ENCODE data around the gene PLP2. TPM values are rescaled to one million over a fixed set of nuclear protein-coding genes. Genes with fewer than 3 reads are reported as not detected.
A peak's percentile ranks its signal among the peaks of the same experiment; 100 is the strongest.

Gene PLP2
- total and polyA plus RNA-seq, 2 experiments from 2014 or later = 62.5 to 209 TPM

DNA sequence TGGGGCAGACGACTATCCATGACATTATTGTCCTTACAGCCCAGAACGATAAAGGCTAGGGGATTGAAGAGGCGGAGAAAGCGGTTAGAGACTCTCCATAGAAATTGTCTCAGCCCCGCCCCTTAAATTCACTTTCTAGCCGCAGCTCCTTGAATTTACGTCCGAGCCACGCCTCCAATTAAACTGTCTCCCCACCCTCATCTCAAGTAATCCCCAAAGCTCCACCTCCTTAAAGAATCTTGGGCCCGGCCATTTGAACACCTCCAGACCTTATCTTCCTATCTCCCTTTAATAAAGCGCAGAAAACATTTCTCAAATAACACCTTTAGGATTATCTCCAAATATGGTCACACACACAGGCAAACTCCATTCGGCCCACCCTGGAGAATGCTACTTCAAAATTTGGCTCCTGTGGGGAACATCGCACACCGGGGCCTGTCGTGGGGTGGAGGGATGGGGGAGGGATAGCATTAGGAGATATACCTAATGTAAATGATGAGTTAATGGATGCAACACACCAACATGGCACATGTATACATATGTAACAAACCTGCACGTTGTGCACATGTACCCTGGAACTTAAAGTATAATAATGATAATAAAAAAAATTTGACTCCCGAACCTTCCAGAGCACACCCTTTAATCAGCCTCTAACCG lies 16.3 kb upstream of the PLP2 start:
- no peaks in the 10 kb centered on the region for H3K79me2 ChIP-seq (ENCODE audit: insufficient read depth)
- peaks cover 4% of the 10 kb centered on the region; the same call in 1 of the 2 replicates for H3K4me1 ChIP-seq (ENCODE audit: insufficient read depth)
- no peaks in the 10 kb centered on the region for H4K20me1 ChIP-seq (ENCODE audit: insufficient read depth)
- no peaks in the 10 kb centered on the region for H3F3A ChIP-seq (ENCODE audit: insufficient read depth)
- H3K27ac ChIP-seq = peak overlapping the region; percentile 99
- H3K4me3 ChIP-seq = peak overlapping the region; percentile 70
- TF ChIP-seq EZH2 (IDR thresholded peaks at IDR 0.05; ENCODE audit: insufficient read depth, poor library complexity, severe bottlenecking) (no peak), EZH2phosphoT487 (IDR thresholded peaks at IDR 0.05; ENCODE audit: insufficient read depth, low read depth) (no peak)
- H3K4me2 ChIP-seq (ENCODE audit: unreplicated experiment) = peak overlapping the region; percentile 90
- peak overlapping the region; percentile 80 for H2AFZ ChIP-seq
- H3K9me3 ChIP-seq (ENCODE audit: low read depth) = no peaks in the 10 kb centered on the region
- H3K36me3 ChIP-seq (ENCODE audit: low read depth) = no peaks in the 10 kb centered on the region
- no peaks in the 10 kb centered on the region for H3K9me2 ChIP-seq (ENCODE audit: insufficient read depth)
- H3K9ac ChIP-seq = peak overlapping the region; percentile 97
- peak; percentile 79 for DNase-seq
- H3K27me3 ChIP-seq (replicated peaks; ENCODE audit: insufficient read depth) = no peaks in the 10 kb centered on the region
- in situ Hi-C loops (cut with MboI) = no loop called here
- WGBS, 2 experiments (ENCODE audit: low coverage in 1 of 2, low lambda C conversion rate in 2 of 2, missing lambda C conversion rate in 2 of 2) = 2 to 4% methylated on average over 17 to 18 of the region's 18 CpGs

DNA sequence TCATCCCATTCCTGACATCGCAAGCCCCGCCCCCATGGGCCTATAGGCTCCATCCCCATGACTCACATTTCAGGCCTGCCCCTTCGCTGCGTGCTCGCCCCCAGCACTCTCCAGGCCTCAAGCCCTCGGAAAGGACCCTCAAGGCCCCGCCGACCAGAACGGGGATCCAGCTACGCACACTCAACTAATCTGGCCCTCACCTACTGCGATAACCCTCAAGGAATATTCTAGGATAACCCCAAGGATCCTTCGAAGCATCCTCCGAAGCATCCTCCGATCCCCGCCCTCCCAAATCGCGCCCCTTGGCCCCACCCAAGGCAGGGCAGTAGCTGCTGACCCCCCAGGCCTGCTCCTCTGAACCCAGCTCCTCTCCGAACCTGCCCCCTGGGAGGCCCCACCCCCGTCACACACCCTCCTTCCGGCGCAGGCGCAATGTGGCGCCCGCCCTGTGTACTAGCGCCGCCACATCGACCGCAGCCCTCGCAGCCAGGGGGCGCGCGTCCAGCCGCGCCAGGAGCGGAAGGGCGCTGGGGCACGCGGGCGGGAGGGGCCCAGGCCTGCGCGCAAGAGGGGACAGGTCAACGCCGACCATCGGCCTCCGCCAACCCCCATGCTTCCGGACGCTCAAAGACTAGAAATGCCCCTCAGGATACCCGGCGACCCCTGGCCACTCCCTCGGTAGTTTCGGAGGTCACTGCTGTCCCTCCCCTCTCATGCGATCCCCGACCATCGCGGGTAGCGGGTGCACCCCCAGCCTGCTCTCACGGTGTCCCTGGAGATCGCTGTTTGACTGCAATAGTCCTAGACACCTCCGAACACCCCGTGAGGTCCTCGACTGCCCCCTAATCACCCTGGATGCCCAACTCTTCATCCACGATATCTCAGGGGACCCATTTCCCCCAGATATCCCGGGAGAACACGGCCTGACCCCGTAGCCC lies 15.5 kb upstream of the PLP2 start:
- Histone ChIP-seq H3K27me3 (replicated peaks; ENCODE audit: insufficient read depth) (no peaks in the 10 kb centered on the region), H4K20me1 (ENCODE audit: insufficient read depth) (no peaks in the 10 kb centered on the region), H3K9ac (peak overlapping the region; percentile 97), H3K4me3 (peak overlapping the region; percentile 70), H3K79me2 (ENCODE audit: insufficient read depth) (no peaks in the 10 kb centered on the region), H2AFZ (peak overlapping the region; percentile 80), H3K4me1 (ENCODE audit: insufficient read depth) (peaks cover 4% of the 10 kb centered on the region; the same call in 1 of the 2 replicates), H3F3A (ENCODE audit: insufficient read depth) (no peaks in the 10 kb centered on the region), H3K36me3 (ENCODE audit: low read depth) (no peaks in the 10 kb centered on the region), H3K4me2 (ENCODE audit: unreplicated experiment) (peak overlapping the region; percentile 90), H3K27ac (peak overlapping the region; percentile 99), H3K9me2 (ENCODE audit: insufficient read depth) (no peaks in the 10 kb centered on the region), H3K9me3 (ENCODE audit: low read depth) (no peaks in the 10 kb centered on the region)
- TF ChIP-seq EZH2phosphoT487 (IDR thresholded peaks at IDR 0.05; ENCODE audit: insufficient read depth, low read depth) (no peak), EZH2 (IDR thresholded peaks at IDR 0.05; ENCODE audit: insufficient read depth, poor library complexity, severe bottlenecking) (no peak)
- WGBS, 2 experiments (ENCODE audit: low coverage in 1 of 2, low lambda C conversion rate in 2 of 2, missing lambda C conversion rate in 2 of 2) = 0 to 1% methylated on average over 18 to 22 of the region's 65 CpGs
- in situ Hi-C loops (cut with MboI) = no loop called here
- peak; percentile 95 for DNase-seq

DNA sequence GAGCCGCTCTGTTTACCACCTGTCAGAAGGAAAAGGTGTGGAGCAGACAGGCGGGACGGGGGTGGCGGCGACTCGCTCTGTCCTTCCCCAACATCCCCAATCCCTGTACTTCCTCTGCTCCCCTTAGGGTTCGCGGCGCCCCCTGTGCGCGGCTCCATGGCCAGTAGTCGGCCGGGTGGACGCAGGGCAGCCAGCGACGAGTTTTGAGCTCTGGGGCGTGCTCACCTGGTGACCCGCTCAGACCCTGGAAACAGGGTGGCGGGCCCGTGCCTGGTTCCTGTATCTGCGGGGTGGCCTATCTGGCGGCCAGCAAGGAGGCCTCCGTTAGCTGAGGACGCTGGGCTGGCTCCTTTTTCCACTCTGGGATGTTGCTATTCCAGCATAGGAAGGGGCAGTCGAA lies 14.5 kb upstream of the PLP2 start:
- H2AFZ ChIP-seq = no peak overlapping the region
- in situ Hi-C loops (cut with MboI) = no loop called here
- no peaks in the 10 kb centered on the region for H3K9me2 ChIP-seq (ENCODE audit: insufficient read depth)
- H3K79me2 ChIP-seq (ENCODE audit: insufficient read depth) = no peaks in the 10 kb centered on the region
- H3K27ac ChIP-seq = no peak overlapping the region
- H4K20me1 ChIP-seq (ENCODE audit: insufficient read depth) = no peaks in the 10 kb centered on the region
- H3F3A ChIP-seq (ENCODE audit: insufficient read depth) = no peaks in the 10 kb centered on the region
- TF ChIP-seq EZH2phosphoT487 (IDR thresholded peaks at IDR 0.05; ENCODE audit: insufficient read depth, low read depth) (no peak), EZH2 (IDR thresholded peaks at IDR 0.05; ENCODE audit: insufficient read depth, poor library complexity, severe bottlenecking) (no peak)
- H3K4me1 ChIP-seq (ENCODE audit: insufficient read depth) = peaks cover 4% of the 10 kb centered on the region; the same call in 1 of the 2 replicates
- H3K27me3 ChIP-seq (replicated peaks; ENCODE audit: insufficient read depth) = no peaks in the 10 kb centered on the region
- WGBS, 2 experiments (ENCODE audit: low coverage in 1 of 2, low lambda C conversion rate in 2 of 2, missing lambda C conversion rate in 2 of 2) = 82 to 86% methylated on average over 14 to 24 of the region's 25 CpGs
- no peak for DNase-seq
- H3K36me3 ChIP-seq (ENCODE audit: low read depth) = no peaks in the 10 kb centered on the region
- H3K9me3 ChIP-seq (ENCODE audit: low read depth) = no peaks in the 10 kb centered on the region
- H3K4me2 ChIP-seq (ENCODE audit: unreplicated experiment) = no peak overlapping the region
- no peak overlapping the region for H3K9ac ChIP-seq
- H3K4me3 ChIP-seq = no peak overlapping the region

DNA sequence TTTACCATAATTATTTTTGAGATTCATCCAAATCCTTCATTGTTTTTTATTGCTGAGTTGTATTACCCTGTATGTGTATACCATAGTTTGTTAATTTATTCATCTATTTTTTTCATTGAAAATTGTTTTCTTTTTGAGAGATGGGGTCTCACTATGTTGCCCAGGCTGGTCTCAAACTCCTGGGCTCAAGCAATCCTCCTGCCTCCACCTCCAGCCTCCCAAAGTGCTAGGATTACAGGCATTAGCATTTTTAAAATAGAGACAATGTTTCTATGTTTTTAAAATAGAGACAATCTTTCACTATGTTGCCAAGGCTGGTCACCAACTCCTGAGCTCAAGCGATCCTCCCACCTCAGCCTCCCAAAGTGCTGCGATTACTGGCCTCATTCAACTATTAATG lies 10.8 kb upstream of the PLP2 start:
- no peak overlapping the region for H3K27ac ChIP-seq
- no peak overlapping the region for H3K4me2 ChIP-seq (ENCODE audit: unreplicated experiment)
- H3F3A ChIP-seq (ENCODE audit: insufficient read depth) = no peaks in the 10 kb centered on the region
- H3K27me3 ChIP-seq (replicated peaks; ENCODE audit: insufficient read depth) = no peaks in the 10 kb centered on the region
- TF ChIP-seq EZH2 (IDR thresholded peaks at IDR 0.05; ENCODE audit: insufficient read depth, poor library complexity, severe bottlenecking) (no peak), EZH2phosphoT487 (IDR thresholded peaks at IDR 0.05; ENCODE audit: insufficient read depth, low read depth) (no peak)
- no peaks in the 10 kb centered on the region for H3K36me3 ChIP-seq (ENCODE audit: low read depth)
- no peaks in the 10 kb centered on the region for H4K20me1 ChIP-seq (ENCODE audit: insufficient read depth)
- no peak overlapping the region for H3K9ac ChIP-seq
- no peaks in the 10 kb centered on the region for H3K9me2 ChIP-seq (ENCODE audit: insufficient read depth)
- DNase-seq = no peak
- 100% methylated on average over 2 of the region's 2 CpGs for WGBS, 2 experiments (ENCODE audit: low coverage in 1 of 2, low lambda C conversion rate in 2 of 2, missing lambda C conversion rate in 2 of 2)
- H3K79me2 ChIP-seq (ENCODE audit: insufficient read depth) = no peaks in the 10 kb centered on the region
- in situ Hi-C loops (cut with MboI) = no loop called here
- no peaks in the 10 kb centered on the region for H3K4me1 ChIP-seq (ENCODE audit: insufficient read depth)
- no peak overlapping the region for H3K4me3 ChIP-seq
- no peaks in the 10 kb centered on the region for H3K9me3 ChIP-seq (ENCODE audit: low read depth)
- H2AFZ ChIP-seq = no peak overlapping the region

Data from GM23248 (cell line).